Chondrocyte (in vitro differentiated cells): ENCODE results near the gene SERPINB6. TPM values are rescaled to one million over a fixed set of nuclear protein-coding genes. Genes with fewer than 3 reads are reported as not detected.

Experiments
- DNase-seq: peaks from one replicate; pipeline ENCODE4 v3.0.0; 2021; ENCODE audit warnings: mixed read lengths, low spot score
- H3K27ac Mint-ChIP-seq: one replicate; pipeline ENCODE4 v1.8.0; 2021; ENCODE audit warnings: mild to moderate bottlenecking, moderate library complexity, mixed read lengths; ENCODE audit not compliant: unreplicated experiment
- H3K27me3 Mint-ChIP-seq: 2 replicates; pipeline ENCODE4 v1.8.0; 2021; ENCODE audit warnings: low read depth, mixed read lengths
- H3K36me3 Mint-ChIP-seq: 2 replicates; pipeline ENCODE4 v1.8.0; 2021; ENCODE audit warnings: low read depth, mixed read lengths
- H3K4me1 Mint-ChIP-seq: 2 replicates; pipeline ENCODE4 v1.8.0; 2021; ENCODE audit warnings: low read depth, mild to moderate bottlenecking, mixed read lengths
- H3K4me3 Mint-ChIP-seq: one replicate; pipeline ENCODE4 v1.8.0; 2021; ENCODE audit warnings: mild to moderate bottlenecking, moderate library complexity, mixed read lengths; ENCODE audit not compliant: unreplicated experiment
- H3K9me3 Mint-ChIP-seq: 2 replicates; pipeline ENCODE4 v1.8.0; 2021; ENCODE audit warnings: low read depth, mixed read lengths
- CTCF ChIP-seq: fragments of 200-600 bp; sonication (generic); IDR thresholded peaks from 2 replicates; pipeline ENCODE4 v1.5.0; 2021; ENCODE audit warnings: antibody characterized with exemption, mild to moderate bottlenecking, moderate library complexity
- total RNA-seq: library from RNA; stranded (reverse); gene quantifications from 3 replicates; pipeline ENCODE4 v1.2.1, GENCODE V29; 2021

Gene SERPINB6
- total RNA-seq, 1 donor from 2014 or later = 98.0 TPM

GRCh38 chr6:2970034-2970685 is 1.2 kb downstream of the SERPINB6 start:
- H3K9me3 Mint-ChIP-seq = no peaks in the 10 kb centered on the region
- peak overlapping the region; percentile 95 for H3K27ac Mint-ChIP-seq

GRCh38 chr6:2969549-2969948 is 1.8 kb downstream of the SERPINB6 start:
- no peak overlapping the region for H3K4me3 Mint-ChIP-seq
- no peaks in the 10 kb centered on the region for H3K9me3 Mint-ChIP-seq
- peaks cover 29% of the 10 kb centered on the region for H3K4me1 Mint-ChIP-seq
- no peaks in the 10 kb centered on the region for H3K36me3 Mint-ChIP-seq
- DNase-seq = no peak
- H3K27me3 Mint-ChIP-seq = no peaks in the 10 kb centered on the region
- peak overlapping the region; percentile 54 for H3K27ac Mint-ChIP-seq
- TF ChIP-seq CTCF = no peak

More at GRCh38 chr6:2970034-2970685, 1.2 kb downstream of the SERPINB6 start:
- no peaks in the 10 kb centered on the region for H3K27me3 Mint-ChIP-seq
- DNase-seq = no peak
- H3K36me3 Mint-ChIP-seq = no peaks in the 10 kb centered on the region
- no peak for TF ChIP-seq CTCF
- H3K4me1 Mint-ChIP-seq = peaks cover 29% of the 10 kb centered on the region
- H3K4me3 Mint-ChIP-seq = peak overlapping the region; percentile 87

GRCh38 chr6:2968600-2969135 is 2.7 kb downstream of the SERPINB6 start:
- peaks cover 29% of the 10 kb centered on the region for H3K4me1 Mint-ChIP-seq
- H3K9me3 Mint-ChIP-seq = no peaks in the 10 kb centered on the region
- no peak for DNase-seq

GRCh38 chr6:2967936-2968335 is 3.4 kb downstream of the SERPINB6 start:
- Mint-ChIP-seq H3K4me3 (no peak overlapping the region), H3K9me3 (no peaks in the 10 kb centered on the region), H3K36me3 (no peaks in the 10 kb centered on the region), H3K27ac (no peak overlapping the region), H3K4me1 (peaks cover 29% of the 10 kb centered on the region), H3K27me3 (no peaks in the 10 kb centered on the region)
- no peak for TF ChIP-seq CTCF
- no peak for DNase-seq

More at GRCh38 chr6:2968600-2969135, 2.7 kb downstream of the SERPINB6 start:
- H3K27me3 Mint-ChIP-seq = no peaks in the 10 kb centered on the region
- H3K36me3 Mint-ChIP-seq = no peaks in the 10 kb centered on the region
- H3K27ac Mint-ChIP-seq = no peak overlapping the region
- TF ChIP-seq CTCF = no peak
- H3K4me3 Mint-ChIP-seq = no peak overlapping the region

- no peak for DNase-seq
- H3K4me3 Mint-ChIP-seq = no peak overlapping the region
- no peaks in the 10 kb centered on the region for H3K27me3 Mint-ChIP-seq
- no peak overlapping the region for H3K27ac Mint-ChIP-seq
- H3K4me1 Mint-ChIP-seq = peaks cover 17% of the 10 kb centered on the region
- TF ChIP-seq CTCF = no peak
- no peaks in the 10 kb centered on the region for H3K36me3 Mint-ChIP-seq
- no peaks in the 10 kb centered on the region for H3K9me3 Mint-ChIP-seq
Measured at GRCh38 chr6:2966347-2966746, 5.0 kb downstream of the SERPINB6 start.
